ENCODE data around the gene DNAJC7. TPM values are rescaled to one million over a fixed set of nuclear protein-coding genes. Genes with fewer than 3 reads are reported as not detected.

DNAJC7 gene
- total and polyA plus RNA-seq, 12 donors, result 44.4 to 148 (median 81.1) TPM

DNA sequence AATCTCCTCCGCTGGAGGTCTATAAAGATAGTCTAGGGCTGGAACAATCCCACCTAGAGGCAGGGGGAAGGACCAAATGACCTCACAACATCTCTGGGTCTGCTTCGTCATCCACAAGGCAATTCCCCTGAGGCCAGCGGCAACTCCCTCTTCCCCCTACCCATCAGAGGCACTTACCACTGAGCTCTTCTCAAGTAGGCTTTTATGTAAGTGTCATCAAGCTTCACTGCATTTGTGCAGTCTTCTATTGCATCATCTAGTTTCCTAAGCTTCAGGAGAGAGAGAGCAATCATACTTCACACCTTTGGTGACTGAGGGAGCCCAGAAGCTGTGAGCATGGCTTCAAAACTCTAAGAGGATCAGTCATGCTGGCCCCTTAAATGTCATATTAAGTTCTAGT, 29.6 kb downstream of the DNAJC7 start:
- Histone ChIP-seq H3K4me1 (replicated peaks in 1 of 2) (no peaks in the 10 kb centered on the region), H3K27me3 (no peaks in the 10 kb centered on the region), H3K4me3 (no peak overlapping the region), H3K36me3 (replicated peaks in 1 of 2) (peaks cover 0 to 92% of the 10 kb centered on the region in 2 donors), H3K27ac (no peak overlapping the region), H3K9me3 (replicated peaks in 1 of 3) (no peaks in the 10 kb centered on the region)
- TF ChIP-seq POLR2A (IDR thresholded peaks at IDR 0.05), result no peak
- TF ChIP-seq, protein P1, sequence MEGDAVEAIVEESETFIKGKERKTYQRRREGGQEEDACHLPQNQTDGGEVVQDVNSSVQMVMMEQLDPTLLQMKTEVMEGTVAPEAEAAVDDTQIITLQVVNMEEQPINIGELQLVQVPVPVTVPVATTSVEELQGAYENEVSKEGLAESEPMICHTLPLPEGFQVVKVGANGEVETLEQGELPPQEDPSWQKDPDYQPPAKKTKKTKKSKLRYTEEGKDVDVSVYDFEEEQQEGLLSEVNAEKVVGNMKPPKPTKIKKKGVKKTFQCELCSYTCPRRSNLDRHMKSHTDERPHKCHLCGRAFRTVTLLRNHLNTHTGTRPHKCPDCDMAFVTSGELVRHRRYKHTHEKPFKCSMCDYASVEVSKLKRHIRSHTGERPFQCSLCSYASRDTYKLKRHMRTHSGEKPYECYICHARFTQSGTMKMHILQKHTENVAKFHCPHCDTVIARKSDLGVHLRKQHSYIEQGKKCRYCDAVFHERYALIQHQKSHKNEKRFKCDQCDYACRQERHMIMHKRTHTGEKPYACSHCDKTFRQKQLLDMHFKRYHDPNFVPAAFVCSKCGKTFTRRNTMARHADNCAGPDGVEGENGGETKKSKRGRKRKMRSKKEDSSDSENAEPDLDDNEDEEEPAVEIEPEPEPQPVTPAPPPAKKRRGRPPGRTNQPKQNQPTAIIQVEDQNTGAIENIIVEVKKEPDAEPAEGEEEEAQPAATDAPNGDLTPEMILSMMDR (IDR thresholded peaks at IDR 0.05), result no peak
- DNase-seq, result no peak
- intact Hi-C loops (cut with DNase I), result no loop called here
- 76 to 93% (median 83%) methylated on average over 3 of the region's 3 CpGs for WGBS, 4 donors

DNA sequence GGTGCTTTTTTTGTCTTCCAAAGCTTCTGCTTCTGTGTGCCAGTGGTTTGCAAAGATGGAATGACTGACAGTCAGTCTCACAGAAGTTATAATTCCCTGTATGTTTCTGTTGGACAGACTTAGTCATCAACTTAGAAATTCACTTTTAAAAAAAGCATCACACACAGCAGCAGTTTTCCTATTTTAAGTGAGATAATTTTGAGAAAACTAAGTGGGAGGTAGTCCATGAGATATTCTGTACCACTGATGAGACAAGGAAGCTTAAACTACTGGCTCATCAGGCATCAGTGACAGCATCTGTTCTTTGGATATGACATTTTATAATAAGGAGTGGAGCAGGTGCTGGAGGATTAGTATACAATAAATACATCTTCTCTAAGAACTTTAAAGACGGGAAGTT, 30.6 kb downstream of the DNAJC7 start:
- intact Hi-C loops (cut with DNase I), result no loop called here
- 93 to 95% (median 94%) methylated on average over 1 of the region's 1 CpG for WGBS, 4 donors
- Histone ChIP-seq H3K36me3 (replicated peaks in 1 of 2) (peaks cover 0 to 86% of the 10 kb centered on the region in 2 donors), H3K9me3 (replicated peaks in 1 of 3) (no peaks in the 10 kb centered on the region), H3K4me3 (no peak overlapping the region), H3K27me3 (no peaks in the 10 kb centered on the region), H3K27ac (no peak overlapping the region), H3K4me1 (replicated peaks in 1 of 2) (no peaks in the 10 kb centered on the region)
- TF ChIP-seq, protein P1 (IDR thresholded peaks at IDR 0.05), result no peak
- no peak for TF ChIP-seq POLR2A (IDR thresholded peaks at IDR 0.05)
- no peak for DNase-seq

- TF ChIP-seq, protein P1 (IDR thresholded peaks at IDR 0.05), result no peak
- no peak for TF ChIP-seq POLR2A (IDR thresholded peaks at IDR 0.05)
- H3K9me3 ChIP-seq (replicated peaks in 1 of 3), result no peaks in the 10 kb centered on the region
- no peaks in the 10 kb centered on the region for H3K27me3 ChIP-seq
- H3K4me1 ChIP-seq (replicated peaks in 1 of 2), result no peaks in the 10 kb centered on the region
- peaks cover 0 to 86% of the 10 kb centered on the region in 2 donors for H3K36me3 ChIP-seq (replicated peaks in 1 of 2)
- no peak overlapping the region for H3K27ac ChIP-seq
- H3K4me3 ChIP-seq, result no peak overlapping the region
- DNase-seq, result no peak
- intact Hi-C loops (cut with DNase I), result no loop called here
- WGBS, 4 donors, result 93 to 98% (median 96%) methylated on average over 8 of the region's 8 CpGs
These were observed 31.3 kb downstream of the DNAJC7 start for GRCh38 chr17:41985919-41986318.

GRCh38 chr17:41984454-41984853, 32.8 kb downstream of the DNAJC7 start:
- no peak for DNase-seq
- no peaks in the 10 kb centered on the region for H3K27me3 ChIP-seq
- no peaks in the 10 kb centered on the region for H3K9me3 ChIP-seq (replicated peaks in 1 of 3)
- H3K4me1 ChIP-seq (replicated peaks in 1 of 2), result no peaks in the 10 kb centered on the region
- TF ChIP-seq, protein P1 (IDR thresholded peaks at IDR 0.05), result no peak
- TF ChIP-seq POLR2A (IDR thresholded peaks at IDR 0.05), result no peak
- intact Hi-C loops (cut with DNase I), result no loop called here
- peaks cover 0 to 82% of the 10 kb centered on the region in 2 donors for H3K36me3 ChIP-seq (replicated peaks in 1 of 2)
- H3K4me3 ChIP-seq, result no peak overlapping the region
- no peak overlapping the region for H3K27ac ChIP-seq
- 88 to 96% (median 92%) methylated on average over 8 of the region's 8 CpGs for WGBS, 4 donors

Data from adrenal gland (tissue), 12 donors.